Lung microvascular endothelial cell (primary cell): ENCODE results near the gene LRTM2. TPM values are rescaled to one million over a fixed set of nuclear protein-coding genes. Genes with fewer than 3 reads are reported as not detected.

ENCODE experiments used
- DNase-seq, 2 donors: peaks; one replicate each; pipeline versions ENCODE4 v3.0.0 to v3.0.0-alpha.2; 2010; ENCODE audit warnings: low read depth in 2 of 2
- total RNA-seq: library from RNA; depleted of rRNA; stranded (reverse); fragments of >200 nt; gene quantifications from 2 replicates; pipeline ENCODE4 v1.2.1, GENCODE V29; 2014

The LRTM2 gene
- total RNA-seq, 1 donor from 2014 or later, result not detected

- DNase-seq, result no peak
Measured at GRCh38 chr12:1882850-1883470, 62.6 kb downstream of the LRTM2 start.

DNA sequence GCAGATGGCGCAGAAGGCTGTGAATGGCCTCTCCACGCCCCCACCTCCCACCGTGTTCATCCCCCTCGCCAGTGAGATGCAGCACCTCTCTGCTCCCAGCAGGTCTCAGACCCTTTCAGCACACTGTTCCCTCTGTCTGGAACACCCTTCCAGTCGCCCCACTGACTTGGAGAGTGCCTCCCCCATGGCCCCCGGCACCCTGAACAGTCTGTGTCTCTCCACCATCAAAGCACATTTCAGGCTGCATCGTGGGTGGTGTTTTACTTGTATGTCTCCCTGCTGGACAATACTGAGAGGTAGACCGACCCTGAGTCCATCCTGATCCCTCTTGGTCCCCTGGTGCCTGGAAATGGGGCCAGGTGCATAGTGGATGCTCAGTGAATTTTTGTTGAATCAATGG lies 63.1 kb downstream of the LRTM2 start:
- no peak for DNase-seq

- no peak for DNase-seq
Measured at GRCh38 chr12:1884651-1885050, 64.3 kb downstream of the LRTM2 start.

GRCh38 chr12:1885082-1885596 lies 64.8 kb downstream of the LRTM2 start:
- no peak for DNase-seq

DNA sequence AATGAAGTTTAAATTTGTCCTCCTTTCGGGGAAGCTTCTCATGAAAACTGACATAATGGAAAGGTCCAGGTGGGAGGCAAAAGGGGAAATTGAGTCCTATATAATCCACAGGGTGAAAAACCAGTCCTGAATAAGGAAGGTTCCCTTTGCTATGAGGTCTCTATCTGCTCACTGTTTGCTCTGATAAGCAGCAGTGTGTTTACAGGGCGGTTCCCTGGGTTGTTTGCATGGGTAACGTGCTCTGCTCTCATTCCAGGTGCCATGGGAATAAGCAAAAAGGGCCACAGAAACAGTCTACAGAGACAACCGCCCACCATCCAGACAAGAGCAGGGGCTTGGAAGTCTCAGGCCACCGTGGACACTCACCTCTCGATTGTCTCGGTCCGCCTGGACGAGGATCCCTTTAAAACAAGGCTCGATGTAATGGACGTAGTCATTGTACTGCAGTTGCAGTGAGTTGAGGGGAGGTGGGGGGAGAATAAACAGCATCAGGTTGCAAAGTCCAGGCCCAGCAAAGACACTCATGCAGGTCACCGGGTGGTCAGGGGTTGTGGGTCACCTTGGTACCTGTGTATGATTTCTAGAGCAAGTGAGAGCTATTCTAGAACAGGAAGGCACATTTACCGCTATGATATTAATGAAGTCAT lies 65.4 kb downstream of the LRTM2 start:
- DNase-seq, result no peak

Other genes with a start within 250 kb of the LRTM2 start
- 10.2 and 15.5 TPM in 2 replicates for gene FBXL14, start 226.0 kb upstream of the LRTM2 start, total RNA-seq
- 0.20 and 0.22 TPM in 2 replicates for gene WNT5B, start 191.3 kb upstream of the LRTM2 start, total RNA-seq
- gene ADIPOR2, start 129.5 kb upstream of the LRTM2 start, total RNA-seq, result 29.0 and 31.0 TPM in 2 replicates
- 0.22 TPM in 1 of 2 replicates, not detected in the other for gene CACNA2D4, start 98.1 kb downstream of the LRTM2 start, total RNA-seq
- gene DCP1B, start 183.9 kb downstream of the LRTM2 start, total RNA-seq, result 3.0 and 3.5 TPM in 2 replicates
- under 0.01 and 0.44 TPM in 2 replicates for gene CACNA1C, start 232.4 kb downstream of the LRTM2 start, total RNA-seq